Adipocyte (in vitro differentiated cells): ENCODE results near the gene KCNMA1.
"Not testable (repeated sequence)": the region's sequence is repeated elsewhere in the genome, so short reads cannot be mapped to it uniquely, and the experiment has no call there.

ENCODE experiments used
- DNase-seq: peaks from one replicate; pipeline ENCODE4 v3.0.0-alpha.2; 2015; ENCODE audit warnings: low read depth
- H3K27me3 ChIP-seq: replicated peaks from 2 replicates; pipeline ENCODE4 v1.7.0; 2013; ENCODE audit warnings: mild to moderate bottlenecking, low read length, moderate library complexity; ENCODE audit not compliant: control insufficient read depth, insufficient read depth
- H3K36me3 ChIP-seq: 2 replicates; pipeline ENCODE4 v1.7.0; 2013; ENCODE audit warnings: low read length, mild to moderate bottlenecking, moderate library complexity; ENCODE audit not compliant: control insufficient read depth, insufficient read depth, severe bottlenecking
- H3K4me1 ChIP-seq: 2 replicates; pipeline ENCODE4 v1.7.0; 2013; ENCODE audit warnings: mild to moderate bottlenecking, low read length, moderate library complexity; ENCODE audit not compliant: control insufficient read depth, insufficient read depth
- H3K4me3 ChIP-seq: 2 replicates; pipeline ENCODE4 v1.7.0; 2013; ENCODE audit warnings: mild to moderate bottlenecking, low read length, moderate library complexity
- H3K9ac ChIP-seq: 2 replicates; pipeline ENCODE4 v1.7.0; 2013; ENCODE audit warnings: mild to moderate bottlenecking, low read length, moderate library complexity
- H3K9me3 ChIP-seq: 2 replicates; pipeline ENCODE4 v1.7.0; 2013; ENCODE audit warnings: mild to moderate bottlenecking, low read length, moderate library complexity; ENCODE audit not compliant: control insufficient read depth

The KCNMA1 gene

DNA sequence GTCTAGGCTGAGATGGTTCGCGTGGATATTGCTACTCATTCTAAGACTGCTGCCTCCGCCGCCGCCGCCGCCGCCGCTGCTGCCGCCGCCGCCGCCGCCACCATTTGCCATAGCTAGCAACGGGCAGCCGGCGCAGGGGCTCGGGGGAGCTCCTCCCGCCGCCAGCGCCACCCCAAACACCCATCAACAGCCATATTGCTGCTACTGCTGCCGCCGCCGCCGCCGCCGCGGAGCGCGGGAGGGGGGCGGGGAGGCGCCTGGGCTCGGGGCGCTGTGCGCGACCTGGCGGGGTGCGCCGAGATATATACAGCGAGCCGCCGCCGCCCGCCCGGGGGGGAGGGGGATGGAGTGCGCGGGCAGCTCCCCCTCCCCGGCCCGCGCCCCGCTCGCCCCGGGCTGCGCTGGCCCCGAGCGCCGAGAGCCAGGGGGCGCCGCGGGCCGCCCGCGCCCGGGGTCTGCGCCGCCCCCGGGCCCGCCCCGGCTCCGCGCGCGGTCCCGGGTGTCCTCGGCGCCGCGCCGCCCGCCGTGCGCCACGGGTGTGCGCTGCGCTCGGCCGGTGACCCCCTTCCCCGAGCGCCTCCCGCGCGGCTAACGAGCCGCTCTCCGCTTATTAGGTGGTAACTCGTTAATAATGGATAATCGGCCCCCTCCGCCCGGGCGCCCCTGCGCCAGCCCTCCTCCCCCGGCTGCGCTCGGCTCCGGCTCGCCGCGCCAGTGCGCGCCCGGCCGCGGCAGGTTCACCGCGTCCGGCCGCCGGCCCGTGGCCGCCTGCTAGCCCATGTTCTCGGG, at the start of gene KCNMA1:
Gene KCNMA1, minus strand, starts transcription at position 277 of the 789 bp plus-strand sequence.
- Histone ChIP-seq H3K9ac (peak within 1 kb of the TSS; percentile 9), H3K27me3 (peaks cover 5% of the 10 kb centered on the region), H3K9me3 (no peaks in the 10 kb centered on the region), H3K4me1 (peaks cover 9% of the 10 kb centered on the region), H3K36me3 (no peaks in the 10 kb centered on the region), H3K4me3 (peak within 1 kb of the TSS; percentile 78)
- peak; percentile 70 for DNase-seq

DNA sequence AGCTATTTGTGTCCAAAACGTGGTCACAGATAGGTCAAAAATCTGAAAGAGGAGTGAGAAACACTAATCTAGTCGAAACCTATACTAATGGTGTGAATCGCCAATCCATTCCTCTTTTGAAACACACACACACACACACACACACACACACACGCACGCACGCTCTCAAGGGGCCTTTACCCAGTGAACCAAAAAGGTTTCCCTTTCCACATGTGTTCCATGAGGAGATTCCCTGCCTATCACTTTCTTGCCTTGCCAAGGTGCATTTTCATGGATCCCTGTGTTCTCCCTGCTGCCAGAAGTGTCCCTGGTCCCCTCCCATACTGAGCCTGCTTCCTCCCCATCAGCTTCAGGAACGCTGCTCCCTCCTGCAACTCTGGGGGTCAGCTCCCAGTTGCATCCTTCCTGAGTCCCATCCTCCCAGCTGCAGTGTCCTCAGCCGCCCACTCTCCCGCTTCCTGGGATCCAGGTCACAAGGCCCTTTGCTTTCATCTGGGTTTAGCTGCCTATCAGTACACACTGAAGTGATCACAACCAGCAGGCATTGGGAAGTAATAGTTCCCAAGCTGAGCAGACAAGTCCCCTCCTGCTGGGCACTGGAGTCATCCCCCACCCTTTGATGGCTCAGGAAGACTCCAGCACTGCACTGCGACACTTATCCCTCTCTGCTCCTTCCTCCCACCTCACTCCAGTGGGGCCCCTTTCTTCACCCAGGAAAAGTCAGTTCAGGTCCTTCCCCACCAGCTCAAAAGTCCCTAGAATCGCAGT, 49.2 kb upstream of the KCNMA1 start:
- H3K27me3 ChIP-seq = peaks cover 53% of the 10 kb centered on the region
- H3K4me1 ChIP-seq = no peaks in the 10 kb centered on the region
- H3K9ac ChIP-seq = no peak overlapping the region
- H3K9me3 ChIP-seq = no peaks in the 10 kb centered on the region
- no peaks in the 10 kb centered on the region for H3K36me3 ChIP-seq
- H3K4me3 ChIP-seq = no peak overlapping the region
- DNase-seq = no peak

GRCh38 chr10:77686096-77686495, 48.5 kb upstream of the KCNMA1 start:
- no peak overlapping the region for H3K9ac ChIP-seq
- H3K27me3 ChIP-seq = peaks cover 50% of the 10 kb centered on the region
- H3K4me1 ChIP-seq = no peaks in the 10 kb centered on the region
- H3K36me3 ChIP-seq = no peaks in the 10 kb centered on the region
- H3K4me3 ChIP-seq = no peak overlapping the region
- DNase-seq = no peak
- no peaks in the 10 kb centered on the region for H3K9me3 ChIP-seq

GRCh38 chr10:77685432-77685831, 47.8 kb upstream of the KCNMA1 start:
- Histone ChIP-seq H3K36me3 (no peaks in the 10 kb centered on the region), H3K4me3 (no peak overlapping the region), H3K9ac (no peak overlapping the region), H3K27me3 (peaks cover 49% of the 10 kb centered on the region), H3K9me3 (no peaks in the 10 kb centered on the region), H3K4me1 (no peaks in the 10 kb centered on the region)
- DNase-seq = no peak

DNA sequence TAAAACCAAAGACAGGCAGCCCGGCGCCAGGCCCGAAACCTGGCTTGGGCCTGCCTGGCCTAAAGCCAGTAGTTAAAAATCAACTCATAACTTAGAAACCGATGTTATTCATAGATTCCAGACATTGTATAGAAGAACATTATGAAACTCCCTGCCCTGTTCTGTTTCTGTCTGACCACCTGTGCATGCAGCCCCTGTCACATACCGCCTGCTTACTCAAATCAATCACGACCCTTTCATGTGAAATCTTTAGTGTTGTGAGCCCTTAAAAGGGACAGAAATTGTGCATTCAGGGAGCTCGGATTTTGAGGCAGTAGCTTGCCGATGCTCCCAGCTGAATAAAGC, 45.5 kb upstream of the KCNMA1 start:
- not testable (repeated sequence) for H3K9ac ChIP-seq, H3K4me3 ChIP-seq, H3K36me3 ChIP-seq, DNase-seq, H3K4me1 ChIP-seq, H3K9me3 ChIP-seq
- H3K27me3 ChIP-seq = peaks cover 33% of the 10 kb centered on the region

- no peak overlapping the region for H3K4me3 ChIP-seq
- H3K4me1 ChIP-seq = no peaks in the 10 kb centered on the region
- H3K27me3 ChIP-seq = peaks cover 28% of the 10 kb centered on the region
- no peaks in the 10 kb centered on the region for H3K9me3 ChIP-seq
- DNase-seq = no peak
- no peaks in the 10 kb centered on the region for H3K36me3 ChIP-seq
- H3K9ac ChIP-seq = no peak overlapping the region
Observed at GRCh38 chr10:77682393-77683087, 44.9 kb upstream of the KCNMA1 start.

DNA sequence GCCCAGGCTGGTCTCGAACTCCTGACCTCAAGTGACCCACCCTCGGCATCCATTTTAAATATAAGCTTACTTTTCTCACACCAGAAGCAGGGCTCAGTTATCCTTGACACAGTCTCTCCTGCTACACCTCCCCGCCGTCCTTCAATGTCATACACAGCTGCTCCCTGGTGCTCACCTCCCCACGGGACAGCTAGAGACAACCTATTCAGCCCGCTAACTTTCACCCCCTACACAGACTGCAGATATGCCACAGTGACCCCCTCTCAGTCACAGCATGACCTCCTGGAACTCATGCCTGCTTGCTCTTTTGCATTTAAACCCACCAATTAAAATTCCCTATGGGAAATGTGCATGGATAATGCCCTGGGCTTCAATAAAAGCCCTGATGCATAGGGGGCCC, 44.2 kb upstream of the KCNMA1 start:
- H3K27me3 ChIP-seq = peaks cover 21% of the 10 kb centered on the region
- no peak for DNase-seq
- H3K9ac ChIP-seq = no peak overlapping the region
- no peaks in the 10 kb centered on the region for H3K9me3 ChIP-seq
- no peak overlapping the region for H3K4me3 ChIP-seq
- no peaks in the 10 kb centered on the region for H3K4me1 ChIP-seq
- H3K36me3 ChIP-seq = no peaks in the 10 kb centered on the region

- H3K27me3 ChIP-seq = peaks cover 11% of the 10 kb centered on the region
- H3K4me1 ChIP-seq = no peaks in the 10 kb centered on the region
- H3K36me3 ChIP-seq = no peaks in the 10 kb centered on the region
- no peak for DNase-seq
- H3K9me3 ChIP-seq = no peaks in the 10 kb centered on the region
- H3K9ac ChIP-seq = no peak overlapping the region
- no peak overlapping the region for H3K4me3 ChIP-seq
Observed at GRCh38 chr10:77680811-77681210, 43.2 kb upstream of the KCNMA1 start.

- Histone ChIP-seq H3K4me3 (no peak overlapping the region), H3K27me3 (peaks cover 11% of the 10 kb centered on the region), H3K36me3 (no peaks in the 10 kb centered on the region), H3K4me1 (no peaks in the 10 kb centered on the region), H3K9me3 (no peaks in the 10 kb centered on the region), H3K9ac (no peak overlapping the region)
- DNase-seq = no peak
Observed at GRCh38 chr10:77680065-77680464, 42.5 kb upstream of the KCNMA1 start.

- peaks cover 11% of the 10 kb centered on the region for H3K27me3 ChIP-seq
- H3K4me3 ChIP-seq = no peak overlapping the region
- no peaks in the 10 kb centered on the region for H3K9me3 ChIP-seq
- no peaks in the 10 kb centered on the region for H3K4me1 ChIP-seq
- no peak for DNase-seq
- H3K9ac ChIP-seq = no peak overlapping the region
- no peaks in the 10 kb centered on the region for H3K36me3 ChIP-seq
Observed at GRCh38 chr10:77679217-77679616, 41.6 kb upstream of the KCNMA1 start.

DNA sequence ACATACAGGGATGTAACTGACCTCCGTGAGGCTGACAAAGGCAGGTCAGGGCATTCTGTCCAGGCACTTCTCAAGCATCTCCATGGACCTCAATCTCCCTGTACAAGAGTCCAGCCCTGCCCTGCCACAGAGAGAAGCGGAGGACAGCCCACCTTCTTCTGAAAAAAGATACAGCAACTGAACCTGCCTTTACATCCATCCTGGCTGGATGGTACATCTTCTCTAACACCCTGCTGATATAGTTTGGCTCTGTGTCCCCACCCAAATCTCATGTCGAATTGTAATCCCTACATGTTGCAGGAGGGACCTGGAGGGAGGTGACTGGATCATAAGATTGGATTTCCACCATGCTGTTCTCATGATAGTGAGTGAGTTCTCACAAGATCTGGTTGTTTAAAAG, 40.5 kb upstream of the KCNMA1 start:
- DNase-seq = no peak
- Histone ChIP-seq H3K36me3 (no peaks in the 10 kb centered on the region), H3K9me3 (no peaks in the 10 kb centered on the region), H3K4me1 (no peaks in the 10 kb centered on the region), H3K27me3 (peaks cover 11% of the 10 kb centered on the region), H3K9ac (no peak overlapping the region), H3K4me3 (no peak overlapping the region)
